GM18526 (cell line): ENCODE measurements around the gene COBL.

Experiments
- POLR2A ChIP-seq: IDR thresholded peaks from 3 replicates; pipeline ENCODE4 v1.6.1; 2011; ENCODE audit not compliant: insufficient read length; ENCODE audit errors: extremely low read depth

COBL gene

GRCh38 chr7:51062222-51062987 lies 254.2 kb downstream of the COBL start:
- no peak for TF ChIP-seq POLR2A

GRCh38 chr7:51060536-51060935 lies 256.1 kb downstream of the COBL start:
- no peak for TF ChIP-seq POLR2A

- TF ChIP-seq POLR2A, result no peak
Observed at GRCh38 chr7:51059504-51060142, 257.0 kb downstream of the COBL start.

- TF ChIP-seq POLR2A, result no peak
Observed at GRCh38 chr7:51058764-51059163, 257.8 kb downstream of the COBL start.

- TF ChIP-seq POLR2A, result no peak
Observed at GRCh38 chr7:51055039-51055840, 261.4 kb downstream of the COBL start.

- TF ChIP-seq POLR2A, result no peak
Observed at GRCh38 chr7:51054231-51054630, 262.4 kb downstream of the COBL start.

DNA sequence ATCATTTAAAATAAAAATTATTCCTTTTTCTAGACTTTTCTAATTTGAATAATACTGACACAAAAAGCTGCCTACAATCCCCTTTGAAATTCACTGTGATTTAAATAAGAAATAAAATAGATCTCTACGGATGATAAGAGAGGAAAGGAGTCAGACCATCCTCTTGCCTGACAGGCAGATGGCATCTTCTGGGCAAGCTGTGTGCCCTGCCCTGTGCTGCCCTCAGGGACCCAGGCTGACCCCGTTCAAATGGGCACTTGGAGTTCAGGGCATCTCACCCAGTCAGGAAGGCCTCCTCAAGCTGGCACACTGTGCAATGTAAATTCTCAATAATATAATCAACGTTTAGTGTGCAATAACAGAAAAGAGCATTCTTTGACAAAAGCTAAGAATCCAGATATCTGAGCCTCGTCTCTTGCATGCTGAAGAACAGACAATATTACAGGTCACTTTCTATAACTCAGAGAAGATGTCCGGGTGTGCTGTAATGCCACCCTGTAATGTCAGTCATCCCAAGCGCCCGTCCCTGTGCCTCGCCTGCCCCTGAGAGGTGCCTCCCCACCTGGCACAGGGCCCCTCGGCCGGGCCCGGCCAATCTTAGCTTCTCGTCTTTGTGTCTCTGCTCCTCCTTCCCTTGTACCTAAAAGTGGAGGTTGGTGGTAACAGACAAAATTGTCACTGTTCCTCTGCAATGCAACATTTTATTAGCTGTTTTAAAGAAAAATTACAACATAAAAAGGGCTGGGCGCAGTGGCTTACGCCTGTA lies 263.3 kb downstream of the COBL start:
- no peak for TF ChIP-seq POLR2A

DNA sequence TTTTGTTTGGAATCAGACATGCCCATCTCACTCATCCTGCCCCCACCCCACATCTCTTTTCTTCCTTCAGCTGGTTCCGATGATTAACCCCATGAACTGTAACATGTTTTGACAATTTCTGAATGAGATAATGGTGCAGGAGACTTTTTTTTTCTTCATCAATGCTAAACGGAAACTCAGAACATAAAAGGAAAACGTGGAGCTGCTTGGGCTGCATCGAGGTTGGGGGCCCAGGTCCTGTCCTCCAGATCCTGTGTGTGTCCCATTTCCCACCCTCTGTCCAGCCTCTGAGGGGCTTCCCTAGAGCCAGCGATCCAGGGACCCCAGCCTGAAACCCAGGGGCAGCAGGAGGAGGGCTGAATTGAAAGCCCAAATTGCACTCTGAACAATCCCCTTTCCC lies 270.1 kb downstream of the COBL start:
- TF ChIP-seq POLR2A, result no peak

- no peak for TF ChIP-seq POLR2A
Observed at GRCh38 chr7:51046103-51046466, 270.5 kb downstream of the COBL start.

GRCh38 chr7:51045319-51046102 lies 271.1 kb downstream of the COBL start:
- TF ChIP-seq POLR2A, result no peak

DNA sequence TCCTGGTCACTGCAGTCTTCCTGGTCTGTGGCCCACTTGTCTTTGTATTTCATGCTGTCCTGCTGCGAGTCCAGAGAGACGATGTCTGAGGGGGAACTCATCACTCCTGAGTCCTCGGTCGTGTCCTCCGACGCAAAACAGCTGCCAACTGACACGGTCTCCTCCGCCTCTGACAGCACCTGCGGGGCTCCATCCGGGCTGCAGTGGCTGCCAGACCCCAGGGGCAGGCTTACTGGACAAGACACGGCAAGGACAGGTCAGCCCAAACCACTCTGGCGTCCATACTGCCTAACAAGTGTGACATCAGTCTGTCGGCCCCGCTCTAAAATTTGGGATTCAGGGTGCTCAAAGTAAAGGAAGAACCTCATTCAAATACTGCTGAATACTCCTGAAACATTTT lies 273.1 kb downstream of the COBL start:
- no peak for TF ChIP-seq POLR2A

DNA sequence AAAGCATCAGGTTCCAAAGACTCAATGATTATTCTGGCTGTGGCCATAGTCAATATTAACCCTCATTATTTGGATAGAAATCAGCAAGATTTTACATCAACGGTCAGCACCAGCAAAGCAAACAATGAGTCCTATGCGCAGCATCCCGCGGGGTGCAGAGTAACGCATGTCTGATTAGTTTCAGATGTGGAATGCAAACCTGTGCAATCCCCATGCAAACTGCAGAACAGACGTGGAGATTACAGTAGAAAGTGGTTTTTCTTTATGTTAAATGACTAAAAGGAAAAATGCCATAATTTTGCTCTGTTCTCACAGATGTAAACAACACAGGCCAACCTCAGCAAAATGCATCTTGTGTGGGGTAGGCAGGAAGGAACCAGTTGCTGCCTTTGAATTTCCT lies 275.8 kb downstream of the COBL start:
- no peak for TF ChIP-seq POLR2A

- TF ChIP-seq POLR2A, result no peak
Observed at GRCh38 chr7:51038573-51038972, 278.0 kb downstream of the COBL start.

DNA sequence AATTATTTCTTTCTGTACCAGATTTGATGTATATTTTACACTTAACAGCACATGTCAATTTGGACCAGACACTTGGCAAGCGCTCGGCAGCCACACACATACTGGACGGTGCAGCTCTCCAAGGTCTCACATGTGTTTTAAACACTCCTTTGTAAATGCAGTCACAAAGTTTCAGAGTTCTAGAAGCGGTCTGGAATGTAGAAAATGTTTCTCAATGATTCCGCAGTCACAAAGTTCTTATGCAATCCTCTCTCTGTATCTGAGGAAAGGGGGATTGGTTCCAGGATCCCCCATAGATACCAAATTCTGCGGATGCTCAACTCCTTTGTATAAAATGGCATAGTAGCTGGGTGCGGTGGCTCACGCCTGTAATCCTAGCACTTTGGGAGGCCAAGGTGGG lies 280.9 kb downstream of the COBL start:
- no peak for TF ChIP-seq POLR2A
